ENCODE results near the gene RPS27.

- no peak for TF ChIP-seq POLR2A (IDR thresholded peaks at IDR 0.05)
- TF ChIP-seq, protein P1, sequence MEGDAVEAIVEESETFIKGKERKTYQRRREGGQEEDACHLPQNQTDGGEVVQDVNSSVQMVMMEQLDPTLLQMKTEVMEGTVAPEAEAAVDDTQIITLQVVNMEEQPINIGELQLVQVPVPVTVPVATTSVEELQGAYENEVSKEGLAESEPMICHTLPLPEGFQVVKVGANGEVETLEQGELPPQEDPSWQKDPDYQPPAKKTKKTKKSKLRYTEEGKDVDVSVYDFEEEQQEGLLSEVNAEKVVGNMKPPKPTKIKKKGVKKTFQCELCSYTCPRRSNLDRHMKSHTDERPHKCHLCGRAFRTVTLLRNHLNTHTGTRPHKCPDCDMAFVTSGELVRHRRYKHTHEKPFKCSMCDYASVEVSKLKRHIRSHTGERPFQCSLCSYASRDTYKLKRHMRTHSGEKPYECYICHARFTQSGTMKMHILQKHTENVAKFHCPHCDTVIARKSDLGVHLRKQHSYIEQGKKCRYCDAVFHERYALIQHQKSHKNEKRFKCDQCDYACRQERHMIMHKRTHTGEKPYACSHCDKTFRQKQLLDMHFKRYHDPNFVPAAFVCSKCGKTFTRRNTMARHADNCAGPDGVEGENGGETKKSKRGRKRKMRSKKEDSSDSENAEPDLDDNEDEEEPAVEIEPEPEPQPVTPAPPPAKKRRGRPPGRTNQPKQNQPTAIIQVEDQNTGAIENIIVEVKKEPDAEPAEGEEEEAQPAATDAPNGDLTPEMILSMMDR (IDR thresholded peaks at IDR 0.05), result no peak
These were observed 31.1 kb upstream of the RPS27 start for GRCh38 chr1:153959454-153959853.
